GM12865 (cell line): Measurements from ENCODE around the gene CYP1A2.
"Not testable (repeated sequence)": the region's sequence is repeated elsewhere in the genome, so short reads cannot be mapped to it uniquely, and the experiment has no call there.

Experiments used
- DNase-seq: peaks from one replicate; pipeline ENCODE4 v3.0.0; 2010; ENCODE audit warnings: low read depth
- H3K4me3 ChIP-seq: 2 replicates; pipeline ENCODE4 v1.5.1; 2011; ENCODE audit warnings: mild to moderate bottlenecking, low read depth, low read length, control low read depth
- CTCF ChIP-seq: IDR thresholded peaks from 2 replicates; pipeline ENCODE4 v1.5.1; 2011; ENCODE audit warnings: low read length, control low read depth, low read depth, inconsistent platforms; ENCODE audit not compliant: insufficient read depth; ENCODE audit errors: missing control alignments

The CYP1A2 gene

GRCh38 chr15:74726774-74727164 is 21.9 kb upstream of the CYP1A2 start:
- TF ChIP-seq CTCF, result no peak
- H3K4me3 ChIP-seq, result no peak overlapping the region
- DNase-seq, result no peak

DNA sequence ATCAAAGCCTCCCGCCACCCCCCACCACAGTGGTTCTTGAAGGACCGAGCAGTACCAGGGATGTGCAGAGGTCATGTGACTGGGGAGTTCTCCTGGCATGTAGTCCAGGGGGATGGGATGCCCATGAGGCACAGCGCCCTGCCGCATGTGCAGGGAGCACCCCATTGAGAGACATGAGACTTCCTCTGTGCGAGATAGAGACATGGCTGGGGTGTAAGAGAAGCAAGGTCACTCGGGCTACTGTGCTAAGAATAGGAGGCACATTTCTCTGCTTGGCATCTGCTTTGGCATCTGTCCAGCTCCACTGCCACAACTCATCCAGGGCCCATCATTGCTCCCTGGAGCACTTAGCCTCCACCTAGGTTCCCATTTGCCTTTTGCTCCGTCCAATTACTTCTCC is 20.9 kb upstream of the CYP1A2 start:
- TF ChIP-seq CTCF, result no peak
- H3K4me3 ChIP-seq, result no peak overlapping the region
- no peak for DNase-seq

- DNase-seq, H3K4me3 ChIP-seq: not testable (repeated sequence)
Observed at GRCh38 chr15:74728699-74729098, 19.9 kb upstream of the CYP1A2 start.

DNA sequence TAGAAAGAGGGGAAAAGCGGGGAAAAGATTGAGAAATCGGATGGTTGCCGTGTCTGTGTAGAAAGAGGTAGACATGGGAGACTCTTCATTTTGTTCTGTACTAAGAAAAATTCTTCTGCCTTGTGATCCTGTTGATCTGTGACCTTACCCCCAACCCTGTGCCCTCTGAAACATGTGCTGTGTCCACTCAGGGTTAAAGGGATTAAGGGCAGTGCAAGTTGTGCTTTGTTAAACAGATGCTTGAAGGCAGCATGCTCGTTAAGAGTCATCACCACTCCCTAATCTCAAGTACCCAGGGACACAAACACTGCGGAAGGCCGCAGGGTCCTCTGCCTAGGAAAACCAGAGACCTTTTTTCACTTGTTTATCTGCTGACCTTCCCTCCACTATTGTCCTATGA is 19.3 kb upstream of the CYP1A2 start:
- DNase-seq, H3K4me3 ChIP-seq: not testable (repeated sequence)

DNA sequence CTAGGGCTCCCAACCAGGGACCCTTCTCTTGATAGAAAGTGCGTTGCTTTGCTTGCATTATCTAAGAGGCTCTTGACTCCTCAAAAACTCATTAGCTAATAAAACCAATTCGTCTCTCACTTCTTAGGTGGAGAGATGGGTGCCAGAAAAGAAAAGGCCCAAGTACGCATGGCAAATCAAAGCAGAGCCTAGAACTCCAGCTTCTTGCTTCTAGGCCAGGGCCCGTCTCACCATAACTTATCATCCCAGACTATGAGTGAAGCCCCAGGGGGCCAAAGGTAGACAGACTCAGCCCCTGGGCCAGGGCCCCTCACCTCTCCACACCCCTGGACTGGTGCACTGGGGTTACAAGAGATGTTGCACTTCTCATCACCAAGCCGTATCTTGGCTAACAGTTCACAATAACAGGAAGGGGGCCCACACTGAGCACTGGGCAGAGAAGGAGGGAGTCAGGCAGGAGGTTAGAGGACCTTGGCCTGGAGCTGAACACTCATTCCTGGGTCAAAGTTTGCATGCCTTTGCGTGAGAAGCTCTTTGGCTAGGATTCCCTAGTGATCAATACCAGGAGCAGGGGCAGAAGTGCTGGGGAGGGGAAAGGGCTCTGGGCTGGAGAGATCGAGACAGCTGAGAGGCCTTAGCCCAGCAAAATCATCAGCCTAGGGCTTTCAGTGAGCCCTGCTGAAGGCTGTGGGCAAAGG is 17.9 kb upstream of the CYP1A2 start:
- no peak for DNase-seq
- no peak overlapping the region for H3K4me3 ChIP-seq
- no peak for TF ChIP-seq CTCF

GRCh38 chr15:74732846-74733245 is 15.8 kb upstream of the CYP1A2 start:
- no peak for DNase-seq
- no peak for TF ChIP-seq CTCF

GRCh38 chr15:74733269-74733668 is 15.4 kb upstream of the CYP1A2 start:
- H3K4me3 ChIP-seq, result no peak overlapping the region
- TF ChIP-seq CTCF, result no peak
- no peak for DNase-seq

More at GRCh38 chr15:74732846-74733245, 15.8 kb upstream of the CYP1A2 start:
- no peak overlapping the region for H3K4me3 ChIP-seq

DNA sequence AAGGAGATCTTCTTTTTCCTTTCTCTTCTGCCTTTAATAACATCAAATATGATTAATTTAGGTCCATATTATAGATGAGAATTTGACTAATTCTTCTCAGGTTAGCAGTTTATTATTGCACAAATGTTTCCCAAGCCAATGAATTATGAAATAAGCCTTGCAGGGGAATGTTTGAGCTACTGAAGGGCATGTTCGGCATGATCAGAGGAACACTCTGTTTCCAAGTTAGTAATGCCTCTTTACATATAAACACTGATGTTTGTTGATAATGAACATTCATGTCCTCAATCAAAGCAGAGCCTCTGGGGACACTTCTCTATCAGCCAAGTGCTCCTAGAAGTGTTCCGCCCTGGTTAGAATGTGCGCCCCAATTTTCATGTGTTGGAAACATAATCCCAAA is 13.3 kb upstream of the CYP1A2 start:
- H3K4me3 ChIP-seq, result no peak overlapping the region
- no peak for DNase-seq
- no peak for TF ChIP-seq CTCF

GRCh38 chr15:74738239-74738638 is 10.4 kb upstream of the CYP1A2 start:
- H3K4me3 ChIP-seq, DNase-seq: not testable (repeated sequence)
